K562 (cell line): ENCODE results near the gene DCST1. TPM values are rescaled to one million over a fixed set of nuclear protein-coding genes. Genes with fewer than 3 reads are reported as not detected.

Experiments used
- ARID4B ChIP-seq: sonication (generic); formaldehyde crosslinking; IDR thresholded peaks from 2 replicates; pipeline ENCODE4 v1.8.0; 2022; ENCODE audit warnings: mild to moderate bottlenecking, missing genetic modification reagents
- ARNT ChIP-seq, 2 experiments: fragments of 450-650 bp; IDR thresholded peaks; 2 replicates each; pipeline ENCODE4 v1.6.1; 2016; ENCODE audit warnings: mild to moderate bottlenecking in 1 of 2
- ATF1 ChIP-seq, 2 experiments: fragments of 450-650 bp in 1 of 2; IDR thresholded peaks; 2 replicates each; pipeline ENCODE4 v1.6.1; 2016; ENCODE audit warnings: missing compliant biosample characterization in 1 of 2, missing genetic modification characterization in 1 of 2
- CBX8 ChIP-seq: fragments of 200-600 bp; sonication (generic); IDR thresholded peaks from 2 replicates; pipeline ENCODE4 v1.6.1; 2012; ENCODE audit warnings: borderline replicate concordance, mixed run types, low read depth, mild to moderate bottlenecking, moderate library complexity, mixed read lengths, low read length, control low read depth, inconsistent platforms; ENCODE audit not compliant: poor library complexity, severe bottlenecking; ENCODE audit errors: extremely low read depth
- ELF2 ChIP-seq: fragments of 250-450 bp; sonication (Bioruptor Pico); IDR thresholded peaks from 2 replicates; pipeline ENCODE4 v1.5.0; 2021; ENCODE audit warnings: mild to moderate bottlenecking
- FOXJ3 ChIP-seq: sonication (generic); formaldehyde crosslinking; IDR thresholded peaks from 2 replicates; pipeline ENCODE4 v1.4.0; 2020; ENCODE audit warnings: mild to moderate bottlenecking, missing genetic modification reagents
- FOXP4 ChIP-seq: sonication (generic); formaldehyde crosslinking; IDR thresholded peaks from 2 replicates; pipeline ENCODE4 v1.8.0; 2022; ENCODE audit warnings: mild to moderate bottlenecking, missing genetic modification reagents, borderline replicate concordance
- JUN ChIP-seq, 2 experiments: sonication (generic) in 1 of 2; formaldehyde crosslinking in 1 of 2; IDR thresholded peaks; 2 replicates each; pipeline versions ENCODE4 v1.6.1 to v1.8.0; 2012 to 2022; ENCODE audit warnings: borderline replicate concordance in 2 of 2, mild to moderate bottlenecking in 2 of 2, improper control_type of control experiment in 1 of 2, low read depth in 1 of 2, low read length in 1 of 2, missing genetic modification reagents in 1 of 2
- NFE2 ChIP-seq: IDR thresholded peaks from 2 replicates; pipeline ENCODE4 v1.6.1; 2014; ENCODE audit warnings: antibody characterized with exemption, low read depth
- POLR2A ChIP-seq: fragments of 450-650 bp; conservative IDR thresholded peaks from 2 replicates; pipeline ENCODE4 v1.6.1; 2016
- POLR2H ChIP-seq: IDR thresholded peaks from 2 replicates; pipeline ENCODE4 v1.6.1; 2016; ENCODE audit warnings: missing genetic modification characterization, low read depth, mild to moderate bottlenecking, control low read depth, missing compliant biosample characterization, moderate library complexity
- POLR3G ChIP-seq: IDR thresholded peaks from 2 replicates; pipeline ENCODE4 v1.6.1; 2011; ENCODE audit not compliant: insufficient read length, insufficient replicate concordance; ENCODE audit errors: extremely low read depth
- SMARCA5 ChIP-seq: fragments of 450-650 bp; IDR thresholded peaks from 2 replicates; pipeline ENCODE4 v1.6.1; 2016
- TAF1 ChIP-seq: IDR thresholded peaks from 2 replicates; pipeline ENCODE4 v1.6.1; 2011; ENCODE audit warnings: mild to moderate bottlenecking, low read length, moderate library complexity; ENCODE audit not compliant: insufficient read depth, control insufficient read depth, severe bottlenecking; ENCODE audit errors: extremely low read depth
- TBL1XR1 ChIP-seq, 2 experiments: IDR thresholded peaks; 2 replicates each; pipeline ENCODE4 v1.6.1; 2012; ENCODE audit warnings: improper control_type of control experiment in 2 of 2, low read length in 2 of 2, mild to moderate bottlenecking in 1 of 2
- TBP ChIP-seq: optimal IDR thresholded peaks from 2 replicates; pipeline ENCODE3; 2011; ENCODE audit warnings: low read depth, low read length, improper control_type of control experiment
- ZFX ChIP-seq: sonication (generic); formaldehyde crosslinking; IDR thresholded peaks from 2 replicates; pipeline ENCODE4 v1.8.0; 2022; ENCODE audit warnings: mild to moderate bottlenecking, missing genetic modification reagents, moderate library complexity
- ZNF253 ChIP-seq: fragments of 250-450 bp; sonication (Bioruptor Pico); conservative IDR thresholded peaks from 2 replicates; pipeline ENCODE4 v1.6.1; 2021; ENCODE audit warnings: mild to moderate bottlenecking
- ZNF263 ChIP-seq: sonication (generic); formaldehyde crosslinking; IDR thresholded peaks from 2 replicates; pipeline ENCODE4 v1.8.0; 2022; ENCODE audit warnings: mild to moderate bottlenecking, missing genetic modification reagents, borderline replicate concordance
- ZNF408 ChIP-seq: fragments of 250-450 bp; sonication (Bioruptor Pico); IDR thresholded peaks from 2 replicates; pipeline ENCODE4 v1.4.0; 2020; ENCODE audit warnings: low read depth, mild to moderate bottlenecking, moderate library complexity
- ZNF79 ChIP-seq: fragments of 250-450 bp; sonication (Bioruptor Pico); IDR thresholded peaks from 2 replicates; pipeline ENCODE4 v1.4.0; 2020; ENCODE audit warnings: low read depth, mild to moderate bottlenecking, moderate library complexity
- polyA plus RNA-seq, 8 experiments: library from polyadenylated mRNA; depleted of rRNA in 4 of 8; stranded (reverse) in 5 of 8; unstranded in 3 of 8; fragments of >200 nt; fragmentation: Nextera tagmentation in 2 of 8; fragmentation: Illumina TruSeq in 1 of 8; extraction: Ambion mirVana in 2 of 8; extraction: Trizol in 1 of 8; gene quantifications; 2 replicates each; pipeline versions ENCODE4 v1.2.1 to v1.2.3, GENCODE V29; 2011 to 2014; ENCODE audit warnings: inconsistent platforms in 1 of 8, missing spikeins in 1 of 8
- total RNA-seq, 7 experiments: library from RNA; depleted of rRNA in 6 of 7; stranded (reverse); fragments of >200 nt in 6 of 7; fragmentation: Illumina TruSeq in 2 of 7; extraction: Trizol in 2 of 7; gene quantifications; 2 replicates each; pipeline versions ENCODE4 v1.2.1 to v1.2.3, GENCODE V29; 2011 to 2021; ENCODE audit warnings: low replicate concordance in 1 of 7

DCST1 gene
- total and polyA plus RNA-seq, 9 of the 15 experiments (the other 6 are each of a cell fraction or from before 2014, with no cell fraction given): not detected

GRCh38 chr1:155017041-155017945 is 16.3 kb upstream of the DCST1 start (continued):
- TF ChIP-seq TAF1 (peak; percentile 45), POLR2H (peak; percentile 57; the same call in 1 of the 2 replicates), ZNF408 (CRISPR knock-in tag) (no peak), ARID4B (CRISPR knock-in tag) (peak; percentile 73), TBL1XR1 (IDR thresholded peaks at IDR 0.05; ENCODE audit: low read length in 2 of 2) (no peak), FOXP4 (no peak), CBX8 (no peak), NFE2 (peak; percentile 78; the same call in 1 of the 2 replicates), POLR3G (no peak), ZNF79 (no peak), ATF1 (CRISPR knock-in tag; IDR thresholded peaks at IDR 0.05) (no peak), ATF1 (tag; IDR thresholded peaks at IDR 0.05) (peak; percentile 67), FOXJ3 (CRISPR knock-in tag) (no peak), JUN (IDR thresholded peaks at IDR 0.05; ENCODE audit: borderline replicate concordance, low read depth, low read length) (peak; percentile 21; the same call in 1 of the 2 replicates), JUN (CRISPR knock-in tag; IDR thresholded peaks at IDR 0.05; ENCODE audit: borderline replicate concordance) (no peak), POLR2A (peak; percentile 63), ZNF263 (CRISPR knock-in tag) (peak; percentile 59; the same call in 1 of the 2 replicates), ZNF253 (CRISPR knock-in tag) (no peak), ZFX (CRISPR knock-in tag) (no peak; the same call in 1 of the 2 replicates), ELF2 (peak; percentile 74), TBP (peak; percentile 18), SMARCA5 (peak; percentile 45; the same call in 1 of the 2 replicates), ARNT (IDR thresholded peaks at IDR 0.05) (no peak)
